HG03342 (cell line): ENCODE data around the gene XXYLT1.
"Not testable (repeated sequence)": the region's sequence is repeated elsewhere in the genome, so short reads cannot be mapped to it uniquely, and the experiment has no call there.

Experiments used
- ATAC-seq: cut with Tn5 transposase; IDR thresholded peaks from one replicate; pipeline ENCODE4 v1.9.1; 2021; ENCODE audit warnings: mild to moderate bottlenecking, moderate library complexity; ENCODE audit not compliant: unreplicated experiment

The XXYLT1 gene

GRCh38 chr3:195230244-195230643, 40.7 kb downstream of the XXYLT1 start:
- ATAC-seq = no peak

GRCh38 chr3:195228886-195229285, 42.1 kb downstream of the XXYLT1 start:
- not testable (repeated sequence) for ATAC-seq

- ATAC-seq = no peak
Observed at GRCh38 chr3:195227871-195228270, 43.1 kb downstream of the XXYLT1 start.

GRCh38 chr3:195226900-195227447, 44.0 kb downstream of the XXYLT1 start:
- no peak for ATAC-seq

GRCh38 chr3:195226445-195226844, 44.5 kb downstream of the XXYLT1 start:
- ATAC-seq = no peak

GRCh38 chr3:195224980-195225580, 45.9 kb downstream of the XXYLT1 start:
- no peak for ATAC-seq

GRCh38 chr3:195224156-195224979, 46.6 kb downstream of the XXYLT1 start:
- ATAC-seq = no peak

GRCh38 chr3:195221876-195222617, 48.9 kb downstream of the XXYLT1 start:
- no peak for ATAC-seq

GRCh38 chr3:195221015-195221853, 49.7 kb downstream of the XXYLT1 start:
- ATAC-seq = no peak

- ATAC-seq = no peak
Observed at GRCh38 chr3:195219351-195220230, 51.4 kb downstream of the XXYLT1 start.

- ATAC-seq = not testable (repeated sequence)
Observed at GRCh38 chr3:195218331-195218730, 52.6 kb downstream of the XXYLT1 start.

GRCh38 chr3:195215576-195215975, 55.4 kb downstream of the XXYLT1 start:
- not testable (repeated sequence) for ATAC-seq

GRCh38 chr3:195214381-195214780, 56.6 kb downstream of the XXYLT1 start:
- no peak for ATAC-seq

GRCh38 chr3:195213639-195214315, 57.2 kb downstream of the XXYLT1 start:
- no peak for ATAC-seq

- ATAC-seq = no peak
Observed at GRCh38 chr3:195212749-195213375, 58.1 kb downstream of the XXYLT1 start.

GRCh38 chr3:195212033-195212748, 58.8 kb downstream of the XXYLT1 start:
- no peak for ATAC-seq

- no peak for ATAC-seq
Observed at GRCh38 chr3:195210266-195210973, 60.5 kb downstream of the XXYLT1 start.
